Gastrocnemius medialis (tissue), 4 donors: ENCODE results near the gene CYP20A1.

Experiments
- CTCF ChIP-seq, 5 experiments: fragments of 450-650 bp in 3 of 5; fragments of 200-600 bp in 2 of 5; sonication (generic) in 2 of 5; IDR thresholded peaks in 4 of 5; conservative IDR thresholded peaks in 1 of 5; 1 replicate in 4 of 5; 2 replicates in 1 of 5; pipeline ENCODE4 v1.5.1; 2016 to 2019; ENCODE audit warnings: antibody characterized with exemption in 5 of 5, mild to moderate bottlenecking in 3 of 5, moderate library complexity in 3 of 5
- POLR2A ChIP-seq, 2 donors: fragments of 450-650 bp; IDR thresholded peaks; one replicate each; pipeline ENCODE4 v1.6.1; 2017; ENCODE audit warnings: antibody characterized with exemption in 2 of 2, mild to moderate bottlenecking in 2 of 2, moderate library complexity in 2 of 2

DNA sequence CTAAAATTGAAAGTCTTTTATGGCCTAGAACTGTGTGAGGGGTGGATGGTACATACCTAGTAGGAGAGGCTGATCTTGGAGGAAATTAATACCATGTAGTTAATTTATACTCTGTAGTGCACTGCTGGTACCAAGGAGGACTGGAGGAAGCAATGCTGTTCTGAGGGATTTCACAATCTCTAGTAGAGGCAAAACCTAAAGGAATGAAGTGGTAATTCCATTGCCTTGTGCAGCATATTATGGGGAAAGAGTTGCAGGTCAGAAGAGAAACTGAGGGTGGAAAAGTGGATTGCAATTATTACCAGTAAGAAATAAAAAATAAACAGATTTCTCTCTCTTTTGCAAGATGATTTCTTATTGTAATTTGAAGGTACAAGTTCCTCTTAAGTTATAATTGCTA, 91.6 kb downstream of the CYP20A1 start:
- no peak for TF ChIP-seq POLR2A (IDR thresholded peaks at IDR 0.05)
- TF ChIP-seq CTCF (IDR thresholded peaks at IDR 0.05 in 4 of 5, conservative IDR thresholded peaks at IDR 0.05 in 1 of 5) = no peak
